Ishikawa (cell line): ENCODE data around the gene STIMATE.

Source experiments
- MAX ChIP-seq: IDR thresholded peaks from 2 replicates; pipeline ENCODE4 v1.6.1; 2012
- YY1 ChIP-seq: IDR thresholded peaks from 2 replicates; pipeline ENCODE4 v1.6.1; 2012; ENCODE audit warnings: low read depth
- TF ChIP-seq, protein P1 (sequence below): IDR thresholded peaks from 2 replicates; pipeline ENCODE4 v1.6.1; 2012; ENCODE audit warnings: low read depth, mild to moderate bottlenecking

DNA sequence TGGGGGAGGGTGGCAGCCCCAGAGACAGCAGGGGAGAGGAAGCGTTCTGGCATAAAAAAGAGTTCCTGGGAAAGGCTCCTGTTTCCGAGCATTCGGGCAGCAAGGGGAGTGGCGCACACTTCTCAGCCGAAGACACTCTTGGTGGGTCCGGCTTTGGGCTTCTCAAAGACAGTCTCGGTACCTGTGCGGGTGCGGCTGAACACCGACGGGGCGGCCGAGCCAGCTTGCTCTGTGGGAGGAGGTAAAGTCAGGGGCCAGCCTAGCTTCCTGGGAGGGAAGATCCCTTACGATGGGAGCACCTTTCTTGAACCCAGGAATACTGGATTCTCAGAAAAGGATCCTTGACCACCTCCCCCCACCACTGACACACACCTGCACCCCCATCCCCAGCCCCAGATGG is 64.1 kb downstream of the STIMATE start:
- no peak for TF ChIP-seq MAX
- TF ChIP-seq YY1 = no peak
- TF ChIP-seq, protein P1, sequence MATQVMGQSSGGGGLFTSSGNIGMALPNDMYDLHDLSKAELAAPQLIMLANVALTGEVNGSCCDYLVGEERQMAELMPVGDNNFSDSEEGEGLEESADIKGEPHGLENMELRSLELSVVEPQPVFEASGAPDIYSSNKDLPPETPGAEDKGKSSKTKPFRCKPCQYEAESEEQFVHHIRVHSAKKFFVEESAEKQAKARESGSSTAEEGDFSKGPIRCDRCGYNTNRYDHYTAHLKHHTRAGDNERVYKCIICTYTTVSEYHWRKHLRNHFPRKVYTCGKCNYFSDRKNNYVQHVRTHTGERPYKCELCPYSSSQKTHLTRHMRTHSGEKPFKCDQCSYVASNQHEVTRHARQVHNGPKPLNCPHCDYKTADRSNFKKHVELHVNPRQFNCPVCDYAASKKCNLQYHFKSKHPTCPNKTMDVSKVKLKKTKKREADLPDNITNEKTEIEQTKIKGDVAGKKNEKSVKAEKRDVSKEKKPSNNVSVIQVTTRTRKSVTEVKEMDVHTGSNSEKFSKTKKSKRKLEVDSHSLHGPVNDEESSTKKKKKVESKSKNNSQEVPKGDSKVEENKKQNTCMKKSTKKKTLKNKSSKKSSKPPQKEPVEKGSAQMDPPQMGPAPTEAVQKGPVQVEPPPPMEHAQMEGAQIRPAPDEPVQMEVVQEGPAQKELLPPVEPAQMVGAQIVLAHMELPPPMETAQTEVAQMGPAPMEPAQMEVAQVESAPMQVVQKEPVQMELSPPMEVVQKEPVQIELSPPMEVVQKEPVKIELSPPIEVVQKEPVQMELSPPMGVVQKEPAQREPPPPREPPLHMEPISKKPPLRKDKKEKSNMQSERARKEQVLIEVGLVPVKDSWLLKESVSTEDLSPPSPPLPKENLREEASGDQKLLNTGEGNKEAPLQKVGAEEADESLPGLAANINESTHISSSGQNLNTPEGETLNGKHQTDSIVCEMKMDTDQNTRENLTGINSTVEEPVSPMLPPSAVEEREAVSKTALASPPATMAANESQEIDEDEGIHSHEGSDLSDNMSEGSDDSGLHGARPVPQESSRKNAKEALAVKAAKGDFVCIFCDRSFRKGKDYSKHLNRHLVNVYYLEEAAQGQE = no peak
